WTC11 (cell line): ENCODE measurements around the gene IL4R.
"Not testable (repeated sequence)": the region's sequence is repeated elsewhere in the genome, so short reads cannot be mapped to it uniquely, and the experiment has no call there.

ENCODE experiments used
- TF ChIP-seq, protein P1 (sequence below): fragments of 200-600 bp; IDR thresholded peaks from 2 replicates; pipeline ENCODE4 v1.8.0; 2022; ENCODE audit warnings: antibody characterized with exemption
- TF ChIP-seq, protein P2 (sequence below): sonication (generic); formaldehyde crosslinking; IDR thresholded peaks from 2 replicates; pipeline ENCODE4 v1.8.1; 2023; ENCODE audit warnings: mild to moderate bottlenecking, missing genetic modification reagents
- TF ChIP-seq, protein P3 (sequence below): sonication (generic); formaldehyde crosslinking; IDR thresholded peaks from 2 replicates; pipeline ENCODE4 v1.8.0; 2022; ENCODE audit warnings: mild to moderate bottlenecking, missing genetic modification reagents
- TF ChIP-seq, protein P4 (sequence below): sonication (generic); formaldehyde crosslinking; IDR thresholded peaks from 2 replicates; pipeline ENCODE4 v1.8.0; 2022; ENCODE audit warnings: mild to moderate bottlenecking, missing genetic modification reagents

DNA sequence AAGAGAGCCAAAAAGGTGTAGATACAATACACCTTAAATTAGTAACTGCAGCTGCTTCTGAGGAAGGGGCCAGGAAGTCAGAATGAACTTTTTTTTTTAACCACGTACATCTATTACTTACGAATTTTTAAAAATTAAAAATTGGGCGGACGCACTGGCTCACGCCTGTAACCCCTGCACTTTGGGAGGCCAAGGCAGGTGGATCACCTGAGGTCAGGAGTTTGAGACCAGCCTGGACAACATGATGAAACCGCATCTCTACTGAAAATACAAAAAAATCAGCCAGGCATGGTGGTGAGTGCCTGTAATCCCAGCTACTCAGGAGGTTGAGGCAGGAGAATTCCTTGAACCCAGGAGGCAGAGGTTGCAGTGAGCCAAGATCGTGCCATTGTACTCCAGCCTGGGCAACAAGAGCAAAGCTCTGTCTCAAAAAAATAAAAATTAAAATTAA is 39.3 kb upstream of the IL4R start:
- TF ChIP-seq, protein P1, sequence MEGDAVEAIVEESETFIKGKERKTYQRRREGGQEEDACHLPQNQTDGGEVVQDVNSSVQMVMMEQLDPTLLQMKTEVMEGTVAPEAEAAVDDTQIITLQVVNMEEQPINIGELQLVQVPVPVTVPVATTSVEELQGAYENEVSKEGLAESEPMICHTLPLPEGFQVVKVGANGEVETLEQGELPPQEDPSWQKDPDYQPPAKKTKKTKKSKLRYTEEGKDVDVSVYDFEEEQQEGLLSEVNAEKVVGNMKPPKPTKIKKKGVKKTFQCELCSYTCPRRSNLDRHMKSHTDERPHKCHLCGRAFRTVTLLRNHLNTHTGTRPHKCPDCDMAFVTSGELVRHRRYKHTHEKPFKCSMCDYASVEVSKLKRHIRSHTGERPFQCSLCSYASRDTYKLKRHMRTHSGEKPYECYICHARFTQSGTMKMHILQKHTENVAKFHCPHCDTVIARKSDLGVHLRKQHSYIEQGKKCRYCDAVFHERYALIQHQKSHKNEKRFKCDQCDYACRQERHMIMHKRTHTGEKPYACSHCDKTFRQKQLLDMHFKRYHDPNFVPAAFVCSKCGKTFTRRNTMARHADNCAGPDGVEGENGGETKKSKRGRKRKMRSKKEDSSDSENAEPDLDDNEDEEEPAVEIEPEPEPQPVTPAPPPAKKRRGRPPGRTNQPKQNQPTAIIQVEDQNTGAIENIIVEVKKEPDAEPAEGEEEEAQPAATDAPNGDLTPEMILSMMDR, result not testable (repeated sequence)
- TF ChIP-seq, protein P2, sequence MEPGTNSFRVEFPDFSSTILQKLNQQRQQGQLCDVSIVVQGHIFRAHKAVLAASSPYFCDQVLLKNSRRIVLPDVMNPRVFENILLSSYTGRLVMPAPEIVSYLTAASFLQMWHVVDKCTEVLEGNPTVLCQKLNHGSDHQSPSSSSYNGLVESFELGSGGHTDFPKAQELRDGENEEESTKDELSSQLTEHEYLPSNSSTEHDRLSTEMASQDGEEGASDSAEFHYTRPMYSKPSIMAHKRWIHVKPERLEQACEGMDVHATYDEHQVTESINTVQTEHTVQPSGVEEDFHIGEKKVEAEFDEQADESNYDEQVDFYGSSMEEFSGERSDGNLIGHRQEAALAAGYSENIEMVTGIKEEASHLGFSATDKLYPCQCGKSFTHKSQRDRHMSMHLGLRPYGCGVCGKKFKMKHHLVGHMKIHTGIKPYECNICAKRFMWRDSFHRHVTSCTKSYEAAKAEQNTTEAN (CRISPR knock-in tag), result not testable (repeated sequence)
- TF ChIP-seq, protein P3, sequence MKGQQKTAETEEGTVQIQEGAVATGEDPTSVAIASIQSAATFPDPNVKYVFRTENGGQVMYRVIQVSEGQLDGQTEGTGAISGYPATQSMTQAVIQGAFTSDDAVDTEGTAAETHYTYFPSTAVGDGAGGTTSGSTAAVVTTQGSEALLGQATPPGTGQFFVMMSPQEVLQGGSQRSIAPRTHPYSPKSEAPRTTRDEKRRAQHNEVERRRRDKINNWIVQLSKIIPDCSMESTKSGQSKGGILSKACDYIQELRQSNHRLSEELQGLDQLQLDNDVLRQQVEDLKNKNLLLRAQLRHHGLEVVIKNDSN, result not testable (repeated sequence)
- TF ChIP-seq, protein P4, sequence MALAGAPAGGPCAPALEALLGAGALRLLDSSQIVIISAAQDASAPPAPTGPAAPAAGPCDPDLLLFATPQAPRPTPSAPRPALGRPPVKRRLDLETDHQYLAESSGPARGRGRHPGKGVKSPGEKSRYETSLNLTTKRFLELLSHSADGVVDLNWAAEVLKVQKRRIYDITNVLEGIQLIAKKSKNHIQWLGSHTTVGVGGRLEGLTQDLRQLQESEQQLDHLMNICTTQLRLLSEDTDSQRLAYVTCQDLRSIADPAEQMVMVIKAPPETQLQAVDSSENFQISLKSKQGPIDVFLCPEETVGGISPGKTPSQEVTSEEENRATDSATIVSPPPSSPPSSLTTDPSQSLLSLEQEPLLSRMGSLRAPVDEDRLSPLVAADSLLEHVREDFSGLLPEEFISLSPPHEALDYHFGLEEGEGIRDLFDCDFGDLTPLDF (CRISPR knock-in tag), result not testable (repeated sequence)
